HepG2 (cell line): ENCODE measurements around the gene POLR3H. TPM values are rescaled to one million over a fixed set of nuclear protein-coding genes. Genes with fewer than 3 reads are reported as not detected.

Source experiments
- FOXC1 ChIP-seq: sonication (generic); formaldehyde crosslinking; IDR thresholded peaks from 2 replicates; pipeline ENCODE4 v1.8.0; 2022; ENCODE audit warnings: mild to moderate bottlenecking, missing genetic modification reagents, borderline replicate concordance
- GABPA ChIP-seq, 2 experiments: IDR thresholded peaks; 2 replicates each; pipeline ENCODE4 v1.6.1; 2011 to 2016; ENCODE audit warnings: low read depth in 2 of 2, low read length in 1 of 2, missing biosample characterization in 1 of 2, missing genetic modification characterization in 1 of 2
- GFI1 ChIP-seq: sonication (generic); formaldehyde crosslinking; IDR thresholded peaks from 2 replicates; pipeline ENCODE4 v1.5.0; 2020; ENCODE audit warnings: missing genetic modification reagents, mild to moderate bottlenecking, borderline replicate concordance
- RAD51 ChIP-seq: fragments of 450-650 bp; IDR thresholded peaks from 2 replicates; pipeline ENCODE4 v1.6.1; 2016; ENCODE audit warnings: borderline replicate concordance
- RFX5 ChIP-seq: IDR thresholded peaks from 2 replicates; pipeline ENCODE4 v1.6.1; 2011; ENCODE audit warnings: low read depth, low read length, improper control_type of control experiment
- RXRB ChIP-seq: IDR thresholded peaks from 2 replicates; pipeline ENCODE4 v1.6.1; 2016; ENCODE audit warnings: borderline replicate concordance, missing genetic modification reagents, missing compliant biosample characterization
- ZNF501 ChIP-seq: sonication (generic); formaldehyde crosslinking; IDR thresholded peaks from 2 replicates; pipeline ENCODE4 v1.5.1; 2020; ENCODE audit warnings: mild to moderate bottlenecking, moderate library complexity, missing genetic modification reagents
- ZNF547 ChIP-seq: sonication (generic); formaldehyde crosslinking; IDR thresholded peaks from 2 replicates; pipeline ENCODE4 v1.5.1; 2020; ENCODE audit warnings: mild to moderate bottlenecking, missing genetic modification reagents
- polyA plus RNA-seq, 8 experiments: library from polyadenylated mRNA; depleted of rRNA in 3 of 8; stranded (reverse) in 7 of 8; unstranded in 1 of 8; fragments of >200 nt; fragmentation: Illumina TruSeq in 4 of 8; extraction: Trizol in 4 of 8; gene quantifications; 2 replicates each; pipeline versions ENCODE4 v1.2.1 to v1.2.3, GENCODE V29; 2011 to 2016; ENCODE audit warnings: low read depth in 4 of 8, missing spikeins in 1 of 8, mixed read lengths in 1 of 8; ENCODE audit not compliant: insufficient read depth in 1 of 8
- total RNA-seq, 5 experiments: library from RNA; depleted of rRNA; stranded (reverse); fragments of >200 nt; fragmentation: Illumina TruSeq; extraction: Trizol; gene quantifications; 2 replicates each; pipeline ENCODE4 v1.2.3, GENCODE V29; 2016; ENCODE audit warnings: low read depth in 1 of 5
- TF ChIP-seq, protein P1 (sequence below), 2 experiments: fragments of 450-650 bp in 1 of 2; sonication (generic) in 1 of 2; formaldehyde crosslinking in 1 of 2; IDR thresholded peaks; 2 replicates each; pipeline versions ENCODE4 v1.6.1 to v1.8.0; 2016 to 2022; ENCODE audit warnings: antibody characterized with exemption in 1 of 2, mild to moderate bottlenecking in 1 of 2, missing genetic modification reagents in 1 of 2
- TF ChIP-seq, protein P2 (sequence below): sonication (generic); formaldehyde crosslinking; IDR thresholded peaks from 2 replicates; pipeline ENCODE4 v1.4.0; 2020; ENCODE audit warnings: missing genetic modification reagents; ENCODE audit errors: not compliant biosample characterization
- TF ChIP-seq, protein P3 (sequence below): sonication (generic); formaldehyde crosslinking; IDR thresholded peaks from 2 replicates; pipeline ENCODE4 v1.8.0; 2022; ENCODE audit warnings: mild to moderate bottlenecking, missing genetic modification reagents
- TF ChIP-seq, protein P4 (sequence below): sonication (generic); formaldehyde crosslinking; IDR thresholded peaks from 2 replicates; pipeline ENCODE4 v1.8.1; 2023; ENCODE audit warnings: mild to moderate bottlenecking, missing genetic modification reagents, borderline replicate concordance
- TF ChIP-seq, protein P5 (sequence below): sonication (generic); formaldehyde crosslinking; IDR thresholded peaks from 2 replicates; pipeline ENCODE4 v1.4.0; 2020; ENCODE audit warnings: low read depth, mild to moderate bottlenecking, missing genetic modification reagents

POLR3H gene
- total and polyA plus RNA-seq, 2 of the 13 experiments (the other 11 are each of a cell fraction or from before 2014, with no cell fraction given): 10.3 to 28.6 TPM

DNA sequence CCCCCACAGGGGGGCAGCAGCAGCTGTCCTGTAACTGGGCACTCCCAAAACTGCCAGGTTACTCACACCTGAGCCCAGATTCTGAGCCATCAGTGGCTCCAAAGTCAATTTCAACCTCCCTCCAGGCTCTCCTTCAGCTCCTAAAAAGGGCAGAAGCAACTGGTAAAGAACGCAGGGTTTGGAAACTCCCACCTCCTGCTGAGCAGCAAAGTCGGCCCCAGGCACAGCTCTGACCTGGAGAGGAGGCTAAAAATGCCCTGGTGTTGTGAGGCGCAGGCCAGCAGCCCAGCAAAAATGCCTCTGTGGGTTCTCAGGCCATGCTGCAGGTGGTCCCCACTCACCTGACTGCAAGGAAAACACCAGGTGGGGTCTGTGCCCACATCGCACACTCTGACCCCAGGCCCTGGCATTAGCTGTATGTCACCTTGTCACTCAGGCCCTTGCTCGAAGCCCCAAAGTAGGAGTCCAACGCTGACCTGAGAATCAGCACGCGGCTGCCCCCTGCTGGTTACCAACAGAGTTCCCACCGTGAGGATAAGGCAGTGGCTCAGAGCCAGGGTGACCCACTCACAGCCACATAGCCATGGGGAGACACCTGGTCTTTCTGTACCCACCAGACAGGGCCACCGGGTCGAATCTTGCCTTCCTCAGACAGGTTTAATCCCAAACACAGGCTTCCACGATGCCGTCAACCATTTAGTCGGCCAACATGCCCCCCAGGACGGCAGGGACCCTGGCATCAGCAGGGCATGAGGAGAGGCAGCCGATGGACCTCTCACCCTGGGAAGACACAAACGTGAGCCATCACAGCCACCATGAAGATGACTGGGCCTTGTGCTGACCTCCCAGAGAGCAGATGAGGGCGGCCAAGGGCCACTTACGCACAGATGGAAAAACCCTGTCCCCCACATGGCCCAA, 11.1 kb downstream of the POLR3H start (continued):
- TF ChIP-seq, protein P1, sequence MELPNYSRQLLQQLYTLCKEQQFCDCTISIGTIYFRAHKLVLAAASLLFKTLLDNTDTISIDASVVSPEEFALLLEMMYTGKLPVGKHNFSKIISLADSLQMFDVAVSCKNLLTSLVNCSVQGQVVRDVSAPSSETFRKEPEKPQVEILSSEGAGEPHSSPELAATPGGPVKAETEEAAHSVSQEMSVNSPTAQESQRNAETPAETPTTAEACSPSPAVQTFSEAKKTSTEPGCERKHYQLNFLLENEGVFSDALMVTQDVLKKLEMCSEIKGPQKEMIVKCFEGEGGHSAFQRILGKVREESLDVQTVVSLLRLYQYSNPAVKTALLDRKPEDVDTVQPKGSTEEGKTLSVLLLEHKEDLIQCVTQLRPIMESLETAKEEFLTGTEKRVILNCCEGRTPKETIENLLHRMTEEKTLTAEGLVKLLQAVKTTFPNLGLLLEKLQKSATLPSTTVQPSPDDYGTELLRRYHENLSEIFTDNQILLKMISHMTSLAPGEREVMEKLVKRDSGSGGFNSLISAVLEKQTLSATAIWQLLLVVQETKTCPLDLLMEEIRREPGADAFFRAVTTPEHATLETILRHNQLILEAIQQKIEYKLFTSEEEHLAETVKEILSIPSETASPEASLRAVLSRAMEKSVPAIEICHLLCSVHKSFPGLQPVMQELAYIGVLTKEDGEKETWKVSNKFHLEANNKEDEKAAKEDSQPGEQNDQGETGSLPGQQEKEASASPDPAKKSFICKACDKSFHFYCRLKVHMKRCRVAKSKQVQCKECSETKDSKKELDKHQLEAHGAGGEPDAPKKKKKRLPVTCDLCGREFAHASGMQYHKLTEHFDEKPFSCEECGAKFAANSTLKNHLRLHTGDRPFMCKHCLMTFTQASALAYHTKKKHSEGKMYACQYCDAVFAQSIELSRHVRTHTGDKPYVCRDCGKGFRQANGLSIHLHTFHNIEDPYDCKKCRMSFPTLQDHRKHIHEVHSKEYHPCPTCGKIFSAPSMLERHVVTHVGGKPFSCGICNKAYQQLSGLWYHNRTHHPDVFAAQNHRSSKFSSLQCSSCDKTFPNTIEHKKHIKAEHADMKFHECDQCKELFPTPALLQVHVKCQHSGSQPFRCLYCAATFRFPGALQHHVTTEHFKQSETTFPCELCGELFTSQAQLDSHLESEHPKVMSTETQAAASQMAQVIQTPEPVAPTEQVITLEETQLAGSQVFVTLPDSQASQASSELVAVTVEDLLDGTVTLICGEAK (IDR thresholded peaks at IDR 0.05): no peak
- TF ChIP-seq, protein P1 (CRISPR knock-in tag; IDR thresholded peaks at IDR 0.05): no peak
- TF ChIP-seq, protein P2, sequence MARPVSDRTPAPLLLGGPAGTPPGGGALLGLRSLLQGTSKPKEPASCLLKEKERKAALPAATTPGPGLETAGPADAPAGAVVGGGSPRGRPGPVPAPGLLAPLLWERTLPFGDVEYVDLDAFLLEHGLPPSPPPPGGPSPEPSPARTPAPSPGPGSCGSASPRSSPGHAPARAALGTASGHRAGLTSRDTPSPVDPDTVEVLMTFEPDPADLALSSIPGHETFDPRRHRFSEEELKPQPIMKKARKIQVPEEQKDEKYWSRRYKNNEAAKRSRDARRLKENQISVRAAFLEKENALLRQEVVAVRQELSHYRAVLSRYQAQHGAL (CRISPR knock-in tag): no peak
- no peak for TF ChIP-seq GABPA (IDR thresholded peaks at IDR 0.05; ENCODE audit: low read depth, low read length)
- no peak for TF ChIP-seq GABPA (CRISPR knock-in tag; IDR thresholded peaks at IDR 0.05; ENCODE audit: low read depth)
- TF ChIP-seq RFX5: no peak
- no peak for TF ChIP-seq RXRB (CRISPR knock-in tag)
- TF ChIP-seq, protein P3, sequence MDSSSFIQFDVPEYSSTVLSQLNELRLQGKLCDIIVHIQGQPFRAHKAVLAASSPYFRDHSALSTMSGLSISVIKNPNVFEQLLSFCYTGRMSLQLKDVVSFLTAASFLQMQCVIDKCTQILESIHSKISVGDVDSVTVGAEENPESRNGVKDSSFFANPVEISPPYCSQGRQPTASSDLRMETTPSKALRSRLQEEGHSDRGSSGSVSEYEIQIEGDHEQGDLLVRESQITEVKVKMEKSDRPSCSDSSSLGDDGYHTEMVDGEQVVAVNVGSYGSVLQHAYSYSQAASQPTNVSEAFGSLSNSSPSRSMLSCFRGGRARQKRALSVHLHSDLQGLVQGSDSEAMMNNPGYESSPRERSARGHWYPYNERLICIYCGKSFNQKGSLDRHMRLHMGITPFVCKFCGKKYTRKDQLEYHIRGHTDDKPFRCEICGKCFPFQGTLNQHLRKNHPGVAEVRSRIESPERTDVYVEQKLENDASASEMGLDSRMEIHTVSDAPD: no peak
- TF ChIP-seq, protein P4, sequence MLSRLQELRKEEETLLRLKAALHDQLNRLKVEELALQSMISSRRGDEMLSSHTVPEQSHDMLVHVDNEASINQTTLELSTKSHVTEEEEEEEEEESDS (CRISPR knock-in tag): no peak
- TF ChIP-seq ZNF547 (CRISPR knock-in tag): no peak
- no peak for TF ChIP-seq ZNF501 (CRISPR knock-in tag)
- TF ChIP-seq FOXC1 (CRISPR knock-in tag): no peak
- TF ChIP-seq, protein P5, sequence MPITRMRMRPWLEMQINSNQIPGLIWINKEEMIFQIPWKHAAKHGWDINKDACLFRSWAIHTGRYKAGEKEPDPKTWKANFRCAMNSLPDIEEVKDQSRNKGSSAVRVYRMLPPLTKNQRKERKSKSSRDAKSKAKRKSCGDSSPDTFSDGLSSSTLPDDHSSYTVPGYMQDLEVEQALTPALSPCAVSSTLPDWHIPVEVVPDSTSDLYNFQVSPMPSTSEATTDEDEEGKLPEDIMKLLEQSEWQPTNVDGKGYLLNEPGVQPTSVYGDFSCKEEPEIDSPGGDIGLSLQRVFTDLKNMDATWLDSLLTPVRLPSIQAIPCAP (CRISPR knock-in tag): no peak
- no peak for TF ChIP-seq GFI1 (CRISPR knock-in tag)
- no peak for TF ChIP-seq RAD51
